Endothelial cell of umbilical vein (primary cell): ENCODE results near the gene GALNT2.

Experiments
- CTCF ChIP-seq, 2 donors: IDR thresholded peaks; 1 replicate in 1 of 2; 2 replicates in 1 of 2; pipeline ENCODE4 v1.5.1; 2011; ENCODE audit warnings: low read length in 2 of 2, mild to moderate bottlenecking in 2 of 2, moderate library complexity in 2 of 2, control low read depth in 1 of 2, inconsistent platforms in 1 of 2, low read depth in 1 of 2; ENCODE audit not compliant: insufficient read depth in 1 of 2; ENCODE audit errors: extremely low read depth in 1 of 2
- EZH2 ChIP-seq: IDR thresholded peaks from 2 replicates; pipeline ENCODE4 v1.6.1; 2012; ENCODE audit warnings: borderline replicate concordance, low read depth, mild to moderate bottlenecking, moderate library complexity, low read length, inconsistent platforms; ENCODE audit not compliant: severe bottlenecking
- FOS ChIP-seq: IDR thresholded peaks from 2 replicates; pipeline ENCODE4 v1.6.1; 2011; ENCODE audit warnings: mild to moderate bottlenecking, low read length, moderate library complexity, borderline replicate concordance; ENCODE audit not compliant: insufficient read depth
- MAX ChIP-seq: IDR thresholded peaks from 2 replicates; pipeline ENCODE4 v1.6.1; 2011; ENCODE audit not compliant: insufficient read depth, insufficient read length
- POLR2A ChIP-seq: IDR thresholded peaks from 2 replicates; pipeline ENCODE4 v1.6.1; 2012; ENCODE audit warnings: low read depth, mild to moderate bottlenecking, control low read depth, low read length
- POLR2AphosphoS5 ChIP-seq: IDR thresholded peaks from 2 replicates; pipeline ENCODE4 v1.6.1; 2012; ENCODE audit warnings: low read depth, mild to moderate bottlenecking, control low read depth, low read length, moderate library complexity; ENCODE audit not compliant: insufficient read depth

GRCh38 chr1:230130172-230130944 lies 63.3 kb downstream of the GALNT2 start:
- no peak for TF ChIP-seq EZH2
- TF ChIP-seq CTCF (IDR thresholded peaks at IDR 0.05; ENCODE audit: extremely low read depth in 1 of 2, insufficient read depth in 1 of 2, low read depth in 1 of 2, low read length in 2 of 2), result no peak
- TF ChIP-seq MAX, result no peak
- TF ChIP-seq POLR2A, result no peak
- no peak for TF ChIP-seq POLR2AphosphoS5
- TF ChIP-seq FOS, result no peak
